SK-N-SH (cell line): ENCODE measurements around the gene ADAMTS7. TPM values are rescaled to one million over a fixed set of nuclear protein-coding genes. Genes with fewer than 3 reads are reported as not detected.
A peak's percentile ranks its signal among the peaks of the same experiment; 100 is the strongest.

Experiments used
- CTCF ChIA-PET: fragments of 300-600, 350-600 bp; formaldehyde crosslinking; extraction: SDS; loops from one replicate; lab custom pipeline; 2021; lab: Yijun Ruan, JAX
- POLR2A ChIA-PET: fragments of 350-600 bp; sonication (Branson Sonifier 250); formaldehyde crosslinking; extraction: SDS; loops from one replicate; lab custom pipeline; 2020; ENCODE audit warnings: antibody characterized with exemption, inconsistent platforms; lab: Yijun Ruan, JAX
- DNase-seq: peaks from one replicate; pipeline ENCODE4 v3.0.0; 2012
- H2AFZ ChIP-seq: fragments of 200-600 bp; sonication (generic); 2 replicates; pipeline ENCODE4 v1.8.1; 2016; ENCODE audit warnings: antibody characterized with exemption, mild to moderate bottlenecking, low read depth
- H3F3A ChIP-seq: fragments of 200-600 bp; sonication (generic); replicated peaks from 2 replicates; pipeline ENCODE3; 2016; ENCODE audit warnings: antibody characterized with exemption, mild to moderate bottlenecking; ENCODE audit not compliant: insufficient read depth
- H3K27ac ChIP-seq, 2 experiments: fragments of 200-500 bp in 1 of 2; fragments of 200-600 bp in 1 of 2; sonication (Bioruptor generic) in 1 of 2; sonication (generic), shearing (Covaris generic) in 1 of 2; 2 replicates each; pipeline versions ENCODE4 v1.5.1 to v1.6.1; 2014 to 2016; ENCODE audit warnings: low read depth in 2 of 2, inconsistent platforms in 1 of 2, low read length in 1 of 2, mild to moderate bottlenecking in 1 of 2, mixed read lengths in 1 of 2
- H3K27me3 ChIP-seq: fragments of 200-600 bp; sonication (generic), shearing (Covaris generic); 2 replicates; pipeline ENCODE4 v1.6.1; 2016; ENCODE audit warnings: mixed run types; ENCODE audit not compliant: insufficient read depth
- H3K36me3 ChIP-seq, 2 experiments: fragments of 200-500 bp in 1 of 2; fragments of 200-600 bp in 1 of 2; sonication (Bioruptor generic) in 1 of 2; sonication (generic) in 1 of 2; replicated peaks in 1 of 2; 2 replicates each; pipeline versions ENCODE3 to v1.5.1; 2014 to 2016; ENCODE audit warnings: low read length in 1 of 2, mild to moderate bottlenecking in 1 of 2; ENCODE audit not compliant: insufficient read depth in 2 of 2, control insufficient read depth in 1 of 2
- H3K4me1 ChIP-seq, 2 experiments: fragments of 200-500 bp in 1 of 2; fragments of 200-600 bp in 1 of 2; sonication (Bioruptor generic) in 1 of 2; sonication (generic), shearing (Covaris generic) in 1 of 2; 2 replicates each; pipeline versions ENCODE4 v1.5.1 to v1.6.1; 2014 to 2016; ENCODE audit warnings: low read depth in 1 of 2, low read length in 1 of 2, mixed run types in 1 of 2; ENCODE audit not compliant: insufficient read depth in 2 of 2, control insufficient read depth in 1 of 2
- H3K4me2 ChIP-seq: fragments of 200-600 bp; sonication (generic), shearing (Covaris generic); 2 replicates; pipeline ENCODE4 v1.6.1; 2017; ENCODE audit warnings: mixed run types
- H3K4me3 ChIP-seq, 2 experiments: fragments of 200-500 bp in 1 of 2; fragments of 200-600 bp in 1 of 2; sonication (Bioruptor generic) in 1 of 2; sonication (generic), shearing (Covaris generic) in 1 of 2; 2 replicates each; pipeline versions ENCODE4 v1.5.1 to v1.8.1; 2014 to 2016; ENCODE audit warnings: low read depth in 2 of 2, inconsistent platforms in 1 of 2, low read length in 1 of 2, mild to moderate bottlenecking in 1 of 2, mixed read lengths in 1 of 2, moderate library complexity in 1 of 2
- H3K79me2 ChIP-seq: fragments of 200-600 bp; sonication (generic); 2 replicates; pipeline ENCODE4 v1.8.1; 2017; ENCODE audit warnings: mild to moderate bottlenecking; ENCODE audit not compliant: insufficient read depth
- H3K9ac ChIP-seq: fragments of 200-600 bp; sonication (generic); 2 replicates; pipeline ENCODE4 v1.6.1; 2017; ENCODE audit warnings: mixed run types
- H3K9me2 ChIP-seq: fragments of 200-600 bp; sonication (generic); 2 replicates; pipeline ENCODE4 v1.6.1; 2017; ENCODE audit warnings: mixed run types
- H3K9me3 ChIP-seq: fragments of 200-600 bp; sonication (generic); 2 replicates; pipeline ENCODE4 v1.6.1; 2017; ENCODE audit warnings: mixed run types, mild to moderate bottlenecking, moderate library complexity
- H4K20me1 ChIP-seq: fragments of 200-600 bp; sonication (generic); 2 replicates; pipeline ENCODE4 v1.6.1; 2017; ENCODE audit warnings: mild to moderate bottlenecking, mixed run types; ENCODE audit not compliant: insufficient read depth
- CTCF ChIP-seq: fragments of 200-600 bp; sonication (generic); IDR thresholded peaks from 2 replicates; pipeline ENCODE4 v1.6.1; 2017; ENCODE audit warnings: antibody characterized with exemption, mild to moderate bottlenecking, moderate library complexity
- ELF1 ChIP-seq: IDR thresholded peaks from 2 replicates; pipeline ENCODE4 v1.4.0; 2012
- EZH2phosphoT487 ChIP-seq: fragments of 200-600 bp; sonication (generic); IDR thresholded peaks from 2 replicates; pipeline ENCODE4 v1.6.1; 2017; ENCODE audit warnings: low read depth, mixed run types, mild to moderate bottlenecking, antibody characterized with exemption, moderate library complexity, borderline replicate concordance
- MAX ChIP-seq: IDR thresholded peaks from 2 replicates; pipeline ENCODE4 v1.4.0; 2012; ENCODE audit warnings: low read depth
- MXI1 ChIP-seq: IDR thresholded peaks from 2 replicates; pipeline ENCODE4 v1.6.1; 2012; ENCODE audit warnings: mild to moderate bottlenecking, low read depth, low read length, improper control_type of control experiment
- NFIC ChIP-seq: IDR thresholded peaks from 2 replicates; pipeline ENCODE4 v1.4.0; 2012; ENCODE audit warnings: borderline replicate concordance
- NRF1 ChIP-seq: IDR thresholded peaks from 2 replicates; pipeline ENCODE4 v1.6.1; 2012; ENCODE audit warnings: low read depth, mild to moderate bottlenecking, low read length
- POLR2AphosphoS5 ChIP-seq: IDR thresholded peaks from 2 replicates; pipeline ENCODE4 v1.6.1; 2012; ENCODE audit warnings: low read depth, low read length
- RAD21 ChIP-seq: IDR thresholded peaks from 2 replicates; pipeline ENCODE4 v1.6.1; 2012; ENCODE audit warnings: mild to moderate bottlenecking, low read length
- REST ChIP-seq: IDR thresholded peaks from 2 replicates; pipeline ENCODE4 v1.6.1; 2012; ENCODE audit warnings: mild to moderate bottlenecking, low read depth, low read length, moderate library complexity
- RXRA ChIP-seq: IDR thresholded peaks from 2 replicates; pipeline ENCODE4 v1.4.0; 2012; ENCODE audit warnings: low read depth, mild to moderate bottlenecking, borderline replicate concordance
- SIN3A ChIP-seq: IDR thresholded peaks from 2 replicates; pipeline ENCODE4 v1.6.1; 2012; ENCODE audit warnings: low read depth, mild to moderate bottlenecking, low read length, moderate library complexity, borderline replicate concordance
- SMC3 ChIP-seq: IDR thresholded peaks from 2 replicates; pipeline ENCODE4 v1.6.1; 2012; ENCODE audit warnings: low read depth, low read length, improper control_type of control experiment
- TAF1 ChIP-seq: IDR thresholded peaks from 2 replicates; pipeline ENCODE4 v1.6.1; 2012; ENCODE audit warnings: low read depth, mild to moderate bottlenecking, low read length, moderate library complexity, borderline replicate concordance
- ZBTB33 ChIP-seq: IDR thresholded peaks from 2 replicates; pipeline ENCODE4 v1.4.0; 2012; ENCODE audit warnings: low read depth, borderline replicate concordance
- WGBS: methylation state at CpG from one replicate; pipeline ENCODE4 v1.1.6; 2017; ENCODE audit warnings: low lambda C conversion rate; 5-methylcytosine and 5-hydroxymethylcytosine counted together
- polyA plus RNA-seq, 3 experiments: library from polyadenylated mRNA; depleted of rRNA; stranded (reverse); fragments of >200 nt; gene quantifications; 2 replicates each; pipeline ENCODE4 v1.2.3, GENCODE V29; 2012

ADAMTS7 gene
- polyA plus RNA-seq, 1 of the 3 experiments (the other 2 are of a cell fraction), result 17.9 TPM

GRCh38 chr15:78739996-78740903, 71.0 kb downstream of the ADAMTS7 start:
- Histone ChIP-seq H3K9ac (no peak overlapping the region), H3K36me3 (no peaks in the 10 kb centered on the region), H3F3A (no peaks in the 10 kb centered on the region), H3K4me2 (no peak overlapping the region), H3K4me3 (no peak overlapping the region), H3K79me2 (no peaks in the 10 kb centered on the region), H3K9me3 (no peaks in the 10 kb centered on the region), H3K4me1 (peaks cover 0 to 4% of the 10 kb centered on the region in 2 experiments; a peak in 1 of 4 replicates), H4K20me1 (no peaks in the 10 kb centered on the region), H3K27me3 (no peaks in the 10 kb centered on the region), H2AFZ (no peak overlapping the region), H3K27ac (no peak overlapping the region), H3K9me2 (no peaks in the 10 kb centered on the region)
- POLR2A ChIA-PET, result no interaction called here
- TF ChIP-seq MXI1 (no peak), SMC3 (peak; percentile 37), CTCF (peak; percentile 38), ELF1 (no peak), RAD21 (peak; percentile 27)
- WGBS, result 53% methylated on average over 11 of the region's 23 CpGs
- peak; percentile 52 for DNase-seq
- CTCF ChIA-PET, result interaction anchor here (0.7 to 3.0 kb wide), 7 partner anchors 11 to 139 kb away, joined by 3 to 9 read pairs (median 4); partner anchors contain the start of gene CHRNA3

- Histone ChIP-seq H3F3A (no peaks in the 10 kb centered on the region), H3K4me3 (no peak overlapping the region), H3K27ac (no peak overlapping the region), H2AFZ (no peak overlapping the region), H3K79me2 (no peaks in the 10 kb centered on the region), H4K20me1 (no peaks in the 10 kb centered on the region), H3K4me2 (no peak overlapping the region), H3K36me3 (no peaks in the 10 kb centered on the region), H3K9me2 (no peaks in the 10 kb centered on the region), H3K27me3 (no peaks in the 10 kb centered on the region; the same call in 1 of the 2 replicates), H3K4me1 (peaks cover 0 to 4% of the 10 kb centered on the region in 2 experiments; a peak in 1 of 4 replicates), H3K9ac (no peak overlapping the region), H3K9me3 (no peaks in the 10 kb centered on the region)
- no peak for DNase-seq
- ChIA-PET CTCF (interaction anchor here (0.8 to 3.0 kb wide), 6 partner anchors 12 to 100 kb away, joined by 3 to 9 read pairs (median 4); no protein-coding TSS in a partner anchor), POLR2A (no interaction called here)
- 94% methylated on average over 9 of the region's 9 CpGs for WGBS
- TF ChIP-seq NRF1, result no peak
- TF ChIP-seq SIN3A, result no peak
- TF ChIP-seq RXRA, result no peak
- TF ChIP-seq ZBTB33, result no peak
- TF ChIP-seq EZH2phosphoT487, result no peak
- no peak for TF ChIP-seq MAX
- TF ChIP-seq TAF1, result no peak
- no peak for TF ChIP-seq REST
- no peak for TF ChIP-seq POLR2AphosphoS5
- TF ChIP-seq NFIC, result no peak
- no peak for TF ChIP-seq CTCF
Measured at GRCh38 chr15:78739206-78739605, 72.1 kb downstream of the ADAMTS7 start.
